Measurements from ENCODE around the gene MKI67.

The MKI67 gene

DNA sequence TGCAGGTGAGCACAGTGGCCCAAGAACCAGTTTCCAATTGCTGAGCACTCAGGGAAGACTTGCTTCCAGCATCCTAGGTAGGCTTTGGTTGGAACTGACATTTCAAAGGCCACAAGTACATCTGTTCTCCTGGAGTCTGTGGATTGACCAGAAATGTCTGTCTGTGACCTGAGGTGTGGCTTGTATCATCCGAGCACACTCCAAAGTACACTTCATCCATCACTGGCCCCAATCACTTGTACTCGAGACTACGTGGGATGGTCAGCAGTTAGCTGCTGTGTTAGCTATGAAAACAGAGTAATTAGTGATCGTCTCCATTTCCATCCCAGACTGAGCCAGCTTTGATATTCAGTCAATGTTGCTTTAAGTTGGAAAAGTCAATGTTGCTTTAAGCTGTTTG is 45.0 kb downstream of the MKI67 start:
- no peaks in the 10 kb centered on the region for H3K36me3 ChIP-seq (ENCODE audit: insufficient read depth)
- TF ChIP-seq, protein P1, sequence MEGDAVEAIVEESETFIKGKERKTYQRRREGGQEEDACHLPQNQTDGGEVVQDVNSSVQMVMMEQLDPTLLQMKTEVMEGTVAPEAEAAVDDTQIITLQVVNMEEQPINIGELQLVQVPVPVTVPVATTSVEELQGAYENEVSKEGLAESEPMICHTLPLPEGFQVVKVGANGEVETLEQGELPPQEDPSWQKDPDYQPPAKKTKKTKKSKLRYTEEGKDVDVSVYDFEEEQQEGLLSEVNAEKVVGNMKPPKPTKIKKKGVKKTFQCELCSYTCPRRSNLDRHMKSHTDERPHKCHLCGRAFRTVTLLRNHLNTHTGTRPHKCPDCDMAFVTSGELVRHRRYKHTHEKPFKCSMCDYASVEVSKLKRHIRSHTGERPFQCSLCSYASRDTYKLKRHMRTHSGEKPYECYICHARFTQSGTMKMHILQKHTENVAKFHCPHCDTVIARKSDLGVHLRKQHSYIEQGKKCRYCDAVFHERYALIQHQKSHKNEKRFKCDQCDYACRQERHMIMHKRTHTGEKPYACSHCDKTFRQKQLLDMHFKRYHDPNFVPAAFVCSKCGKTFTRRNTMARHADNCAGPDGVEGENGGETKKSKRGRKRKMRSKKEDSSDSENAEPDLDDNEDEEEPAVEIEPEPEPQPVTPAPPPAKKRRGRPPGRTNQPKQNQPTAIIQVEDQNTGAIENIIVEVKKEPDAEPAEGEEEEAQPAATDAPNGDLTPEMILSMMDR (conservative IDR thresholded peaks at IDR 0.05; ENCODE audit: low read depth, low read length): no peak
- peaks cover 38% of the 10 kb centered on the region for H3K4me1 ChIP-seq (ENCODE audit: low read depth, poor library complexity, severe bottlenecking)
- no peak overlapping the region for H3K27ac ChIP-seq
- no peaks in the 10 kb centered on the region for H4K20me1 ChIP-seq (ENCODE audit: insufficient read depth)
- no peaks in the 10 kb centered on the region for H3K27me3 ChIP-seq (ENCODE audit: insufficient read depth, low read depth)
- no peaks in the 10 kb centered on the region for H3K79me2 ChIP-seq (ENCODE audit: insufficient read depth, low read depth)
- H3K4me3 ChIP-seq (IDR thresholded peaks at IDR 0.05; ENCODE audit: insufficient read depth, low read depth, low read length): no peak overlapping the region
- no peak overlapping the region for H3K9ac ChIP-seq
- H2AFZ ChIP-seq (ENCODE audit: low read depth): no peak overlapping the region
- no peak overlapping the region for H3K4me2 ChIP-seq

DNA sequence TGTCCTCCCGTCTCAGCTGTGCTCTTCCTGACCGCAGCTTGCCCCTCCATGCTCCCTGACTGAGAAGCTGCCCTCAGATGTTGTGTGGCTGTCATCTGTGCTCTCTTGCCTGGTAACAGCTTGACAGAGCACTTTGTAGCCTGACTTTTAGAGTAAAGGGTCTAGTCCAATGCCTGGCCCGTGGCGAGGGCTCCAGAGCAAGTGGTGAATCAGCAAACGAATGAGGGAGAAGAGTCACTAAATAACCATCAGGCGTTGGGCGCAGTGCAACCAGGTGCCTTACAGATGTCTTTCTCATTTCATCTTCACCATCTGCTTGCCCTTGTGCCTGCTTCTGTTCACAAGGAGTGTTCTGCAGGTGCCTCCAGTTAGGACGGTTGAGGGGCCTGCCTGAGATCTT is 45.6 kb downstream of the MKI67 start:
- no peaks in the 10 kb centered on the region for H3K36me3 ChIP-seq (ENCODE audit: insufficient read depth)
- TF ChIP-seq, protein P1 (conservative IDR thresholded peaks at IDR 0.05; ENCODE audit: low read depth, low read length): no peak
- H2AFZ ChIP-seq (ENCODE audit: low read depth): no peak overlapping the region
- no peak overlapping the region for H3K27ac ChIP-seq
- H3K27me3 ChIP-seq (ENCODE audit: insufficient read depth, low read depth): no peaks in the 10 kb centered on the region
- peaks cover 38% of the 10 kb centered on the region for H3K4me1 ChIP-seq (ENCODE audit: low read depth, poor library complexity, severe bottlenecking)
- H3K4me2 ChIP-seq: no peak overlapping the region
- no peak overlapping the region for H3K4me3 ChIP-seq (IDR thresholded peaks at IDR 0.05; ENCODE audit: insufficient read depth, low read depth, low read length)
- H3K9ac ChIP-seq: no peak overlapping the region
- H4K20me1 ChIP-seq (ENCODE audit: insufficient read depth): no peaks in the 10 kb centered on the region
- H3K79me2 ChIP-seq (ENCODE audit: insufficient read depth, low read depth): no peaks in the 10 kb centered on the region

DNA sequence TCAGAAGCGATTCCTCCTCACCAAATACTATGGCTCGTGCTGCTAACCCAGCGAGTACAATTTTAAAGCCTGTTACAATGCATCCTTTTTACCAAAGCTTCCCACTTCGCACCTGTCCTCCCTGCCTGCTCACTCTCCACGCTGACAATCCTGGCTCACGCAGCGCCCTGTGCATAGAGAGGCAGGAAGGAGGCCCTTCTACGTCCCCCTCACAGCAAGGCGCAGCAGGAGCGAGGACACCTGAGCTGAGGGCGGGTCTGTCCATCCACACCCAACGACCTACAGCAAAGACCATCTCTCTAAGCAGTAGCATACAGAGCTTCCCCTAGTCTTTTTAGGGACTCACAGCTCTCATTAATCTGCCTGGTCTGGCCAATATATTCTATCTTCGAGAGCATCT is 46.0 kb downstream of the MKI67 start:
- Histone ChIP-seq H4K20me1 (ENCODE audit: insufficient read depth) (no peaks in the 10 kb centered on the region), H3K4me2 (no peak overlapping the region), H3K79me2 (ENCODE audit: insufficient read depth, low read depth) (no peaks in the 10 kb centered on the region), H3K27me3 (ENCODE audit: insufficient read depth, low read depth) (no peaks in the 10 kb centered on the region), H3K36me3 (ENCODE audit: insufficient read depth) (no peaks in the 10 kb centered on the region), H3K4me1 (ENCODE audit: low read depth, poor library complexity, severe bottlenecking) (peaks cover 38% of the 10 kb centered on the region), H3K4me3 (IDR thresholded peaks at IDR 0.05; ENCODE audit: insufficient read depth, low read depth, low read length) (no peak overlapping the region), H2AFZ (ENCODE audit: low read depth) (no peak overlapping the region), H3K9ac (no peak overlapping the region), H3K27ac (no peak overlapping the region)
- TF ChIP-seq, protein P1 (conservative IDR thresholded peaks at IDR 0.05; ENCODE audit: low read depth, low read length): no peak

DNA sequence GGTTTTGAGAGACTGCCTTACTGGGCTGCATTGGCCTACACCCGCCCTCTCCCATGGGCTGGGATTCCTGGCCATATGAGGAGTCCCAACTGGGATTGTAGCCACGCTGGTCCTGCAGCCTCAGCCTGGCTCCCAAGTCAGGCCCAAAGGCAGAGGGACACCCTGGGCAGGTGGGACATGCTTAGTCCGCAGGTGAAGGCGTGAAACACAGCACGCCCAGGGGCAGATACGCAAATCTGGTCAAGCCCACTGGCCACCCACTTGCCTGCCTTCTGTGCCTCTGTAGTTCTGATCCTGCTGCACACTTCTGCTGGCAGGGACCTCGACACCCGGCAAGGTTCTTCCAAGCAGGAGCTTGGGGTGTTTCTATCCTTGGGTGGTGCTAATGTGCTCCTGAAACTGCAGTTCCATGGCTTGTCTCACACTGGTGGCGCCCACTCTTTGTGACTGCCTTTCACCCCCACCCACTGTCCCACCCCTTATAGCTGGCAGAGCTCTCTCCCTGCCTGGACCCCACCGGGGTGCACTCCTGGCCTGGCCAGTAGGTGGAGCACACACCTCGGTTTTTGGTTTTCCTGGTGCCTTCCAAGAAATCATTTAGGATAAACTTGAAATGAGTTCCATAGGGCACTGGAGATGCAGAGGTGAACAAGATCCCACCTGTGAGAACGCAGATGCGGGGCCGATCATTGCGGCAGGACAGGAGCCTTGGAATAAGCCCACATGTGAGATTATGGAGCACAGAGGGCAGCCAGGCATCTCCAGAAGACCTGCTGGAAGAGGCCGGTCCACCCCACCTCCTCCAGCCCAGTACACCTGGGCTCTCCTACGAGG is 47.9 kb downstream of the MKI67 start:
- H3K36me3 ChIP-seq (ENCODE audit: insufficient read depth): no peaks in the 10 kb centered on the region
- H2AFZ ChIP-seq (ENCODE audit: low read depth): no peak overlapping the region
- H3K27ac ChIP-seq: no peak overlapping the region
- H3K4me3 ChIP-seq (IDR thresholded peaks at IDR 0.05; ENCODE audit: insufficient read depth, low read depth, low read length): no peak overlapping the region
- no peak overlapping the region for H3K4me2 ChIP-seq
- no peaks in the 10 kb centered on the region for H3K27me3 ChIP-seq (ENCODE audit: insufficient read depth, low read depth)
- H4K20me1 ChIP-seq (ENCODE audit: insufficient read depth): no peaks in the 10 kb centered on the region
- no peaks in the 10 kb centered on the region for H3K79me2 ChIP-seq (ENCODE audit: insufficient read depth, low read depth)
- no peak overlapping the region for H3K9ac ChIP-seq
- TF ChIP-seq, protein P1 (conservative IDR thresholded peaks at IDR 0.05; ENCODE audit: low read depth, low read length): peak; percentile 83
- H3K4me1 ChIP-seq (ENCODE audit: low read depth, poor library complexity, severe bottlenecking): peaks cover 30% of the 10 kb centered on the region
